SKM-1 (cell line): Measurements from ENCODE around the gene ARHGAP24.

ENCODE experiments used
- DNase-seq: peaks from one replicate; lab custom pipeline; 2025; ENCODE audit not compliant: unreplicated experiment; lab: John Stamatoyannopoulos, UW

The ARHGAP24 gene

GRCh38 chr4:85733798-85734197, 258.8 kb downstream of the ARHGAP24 start:
- no peak for DNase-seq

- no peak for DNase-seq
These were observed 259.5 kb downstream of the ARHGAP24 start for GRCh38 chr4:85734424-85734831.

GRCh38 chr4:85736571-85736970, 261.6 kb downstream of the ARHGAP24 start:
- peak; percentile 29 for DNase-seq

GRCh38 chr4:85737254-85737653, 262.3 kb downstream of the ARHGAP24 start:
- DNase-seq = no peak

GRCh38 chr4:85738721-85739120, 263.8 kb downstream of the ARHGAP24 start:
- no peak for DNase-seq

- no peak for DNase-seq
These were observed 265.5 kb downstream of the ARHGAP24 start for GRCh38 chr4:85740431-85740861.

GRCh38 chr4:85741381-85741780, 266.4 kb downstream of the ARHGAP24 start:
- no peak for DNase-seq

- no peak for DNase-seq
These were observed 267.1 kb downstream of the ARHGAP24 start for GRCh38 chr4:85741921-85742591.

- no peak for DNase-seq
These were observed 270.0 kb downstream of the ARHGAP24 start for GRCh38 chr4:85744950-85745349.

- no peak for DNase-seq
These were observed 271.0 kb downstream of the ARHGAP24 start for GRCh38 chr4:85745939-85746338.

- DNase-seq = peak; percentile 49
These were observed 273.0 kb downstream of the ARHGAP24 start for GRCh38 chr4:85747882-85748491.

- no peak for DNase-seq
These were observed 273.7 kb downstream of the ARHGAP24 start for GRCh38 chr4:85748654-85749053.

- DNase-seq = no peak
These were observed 276.9 kb downstream of the ARHGAP24 start for GRCh38 chr4:85751866-85752265.

- DNase-seq = no peak
These were observed 280.3 kb downstream of the ARHGAP24 start for GRCh38 chr4:85755285-85755684.

GRCh38 chr4:85756938-85757337, 282.0 kb downstream of the ARHGAP24 start:
- no peak for DNase-seq

- DNase-seq = no peak
These were observed 284.4 kb downstream of the ARHGAP24 start for GRCh38 chr4:85759388-85759787.

- no peak for DNase-seq
These were observed 285.6 kb downstream of the ARHGAP24 start for GRCh38 chr4:85760511-85760910.

- no peak for DNase-seq
These were observed 287.0 kb downstream of the ARHGAP24 start for GRCh38 chr4:85761803-85762528.

- DNase-seq = no peak
These were observed 287.6 kb downstream of the ARHGAP24 start for GRCh38 chr4:85762529-85762871.

GRCh38 chr4:85763202-85763601, 288.3 kb downstream of the ARHGAP24 start:
- no peak for DNase-seq

- DNase-seq = no peak
These were observed 292.7 kb downstream of the ARHGAP24 start for GRCh38 chr4:85767649-85768048.

- no peak for DNase-seq
These were observed 294.1 kb downstream of the ARHGAP24 start for GRCh38 chr4:85769009-85769408.
